ENCODE measurements around the gene FIGNL1. TPM values are rescaled to one million over a fixed set of nuclear protein-coding genes. Genes with fewer than 3 reads are reported as not detected.

The FIGNL1 gene
- total RNA-seq, 1 experiment from 2014 or later = 13.8 TPM

GRCh38 chr7:50454968-50455367, 4.8 kb upstream of the FIGNL1 start:
- peaks cover 10 to 15% of the 10 kb centered on the region in 2 experiments; a peak in 4 of 5 replicates for H3K9me3 Mint-ChIP-seq
- H2BK120ac ChIP-seq (ENCODE audit: low read depth, low read length, poor library complexity, severe bottlenecking) = no peak overlapping the region
- H3K18ac ChIP-seq (ENCODE audit: insufficient read length, low read depth, low read length) = no peak overlapping the region
- H2BK12ac ChIP-seq (ENCODE audit: insufficient read length, low read depth, low read length) = no peak overlapping the region
- peaks cover 7% of the 10 kb centered on the region for H3K27me3 Mint-ChIP-seq (ENCODE audit: low read depth)
- peaks cover 7% of the 10 kb centered on the region for H3K23me2 ChIP-seq (ENCODE audit: insufficient read length, low read depth, low read length, poor library complexity, severe bottlenecking)
- no peaks in the 10 kb centered on the region for H3K27me3 ChIP-seq (ENCODE audit: insufficient read depth, low read length)
- H2AK5ac ChIP-seq (ENCODE audit: insufficient read length, low read length) = no peak overlapping the region
- H3K56ac ChIP-seq (ENCODE audit: insufficient read length, low read depth, low read length) = no peak overlapping the region
- H3K27ac Mint-ChIP-seq = no peak overlapping the region
- no peak overlapping the region for H2BK20ac ChIP-seq (ENCODE audit: low read depth, low read length, poor library complexity, severe bottlenecking)
- no peak overlapping the region for H3K14ac ChIP-seq (ENCODE audit: insufficient read depth, low read length)
- H3T11ph ChIP-seq (ENCODE audit: low read length) = no peak overlapping the region
- TF ChIP-seq CTCF (conservative IDR thresholded peaks at IDR 0.05) = no peak
- no peak overlapping the region for H2AFZ ChIP-seq (ENCODE audit: low read length)
- no peak overlapping the region for H3K9ac ChIP-seq (ENCODE audit: extremely low read depth, insufficient read length, low read length)
- H2BK5ac ChIP-seq (ENCODE audit: insufficient read length, low read length) = no peak overlapping the region
- H3K79me2 ChIP-seq (ENCODE audit: insufficient read depth, low read length) = no peaks in the 10 kb centered on the region
- no CpG with 5 or more reads among the region's 5 CpGs for WGBS (ENCODE audit: extremely low coverage, insufficient read length, low lambda C conversion rate)
- H3K79me1 ChIP-seq (ENCODE audit: insufficient read depth, low read depth, low read length, poor library complexity, severe bottlenecking) = no peaks in the 10 kb centered on the region
- H3K36me3 Mint-ChIP-seq (ENCODE audit: insufficient read depth in 1 of 3, low read depth in 3 of 3) = peaks cover 0 to 6% (median 3%) of the 10 kb centered on the region in 3 experiments; a peak in 5 of 7 replicates
- H3K4me2 ChIP-seq (ENCODE audit: insufficient read depth, insufficient read length, low read length) = no peak overlapping the region
- no peak overlapping the region for H3K4ac ChIP-seq (ENCODE audit: low read depth, low read length)
- DNase-seq = no peak
- no peak overlapping the region for H2BK15ac ChIP-seq (ENCODE audit: low read depth, low read length)
- no peaks in the 10 kb centered on the region for H3K9me3 ChIP-seq (ENCODE audit: control insufficient read depth, low read depth, low read length)
- H4K91ac ChIP-seq (ENCODE audit: insufficient read length, low read depth, low read length) = no peak overlapping the region
- H3K23ac ChIP-seq (ENCODE audit: insufficient read length, low read depth, low read length) = no peak overlapping the region
- H3K4me1 ChIP-seq (ENCODE audit: insufficient read depth, low read length) = no peaks in the 10 kb centered on the region; the same call in 1 of the 2 replicates
- no peak overlapping the region for H3K4me3 Mint-ChIP-seq
- H3K4me1 Mint-ChIP-seq = peaks cover 3% of the 10 kb centered on the region in 2 experiments; a peak in 2 of 4 replicates
- no peaks in the 10 kb centered on the region for H4K20me1 ChIP-seq (ENCODE audit: control insufficient read depth, insufficient read depth, insufficient read length)
- no peak overlapping the region for H3K27ac ChIP-seq (ENCODE audit: insufficient read length, low read depth, low read length)
- H4K8ac ChIP-seq (replicated peaks; ENCODE audit: insufficient read length, low read depth, low read length) = no peak overlapping the region
- H4K5ac ChIP-seq (ENCODE audit: insufficient read length, low read depth, low read length) = no peak overlapping the region
